HEK293T (cell line): ENCODE results near the gene SHMT2.

ENCODE experiments used
- CTCF ChIA-PET: fragments of 350-600 bp; formaldehyde crosslinking; extraction: SDS; loops from one replicate; lab custom pipeline; 2021; ENCODE audit warnings: antibody characterized with exemption, inconsistent platforms; lab: Yijun Ruan, JAX
- POLR2A ChIA-PET: fragments of 350-600 bp; formaldehyde crosslinking; extraction: SDS; loops from one replicate; lab custom pipeline; 2020; ENCODE audit warnings: antibody characterized with exemption, inconsistent platforms; lab: Yijun Ruan, JAX
- DNase-seq: peaks from one replicate; pipeline ENCODE4 v3.0.0; 2012; ENCODE audit warnings: mixed read lengths; ENCODE audit errors: extremely low spot score
- ARNT ChIP-seq: fragments of 450-650 bp; IDR thresholded peaks from 2 replicates; pipeline ENCODE4 v1.6.1; 2017; ENCODE audit warnings: mild to moderate bottlenecking
- BHLHE40 ChIP-seq: fragments of 450-650 bp; IDR thresholded peaks from 2 replicates; pipeline ENCODE4 v1.6.1; 2016; ENCODE audit warnings: mild to moderate bottlenecking, moderate library complexity, borderline replicate concordance
- CTBP1 ChIP-seq: fragments of 450-650 bp; IDR thresholded peaks from 2 replicates; pipeline ENCODE4 v1.6.1; 2016; ENCODE audit warnings: borderline replicate concordance
- ELF4 ChIP-seq: fragments of 450-650 bp; IDR thresholded peaks from 2 replicates; pipeline ENCODE4 v1.6.1; 2017; ENCODE audit warnings: antibody characterized with exemption
- FOXA1 ChIP-seq: fragments of 450-650 bp; IDR thresholded peaks from 2 replicates; pipeline ENCODE4 v1.6.1; 2016; ENCODE audit warnings: mild to moderate bottlenecking
- FOXK2 ChIP-seq: fragments of 450-650 bp; IDR thresholded peaks from 2 replicates; pipeline ENCODE4 v1.6.1; 2016; ENCODE audit warnings: mild to moderate bottlenecking
- FOXM1 ChIP-seq: fragments of 450-650 bp; IDR thresholded peaks from 2 replicates; pipeline ENCODE4 v1.6.1; 2017; ENCODE audit warnings: mild to moderate bottlenecking, borderline replicate concordance
- HDGF ChIP-seq: fragments of 450-650 bp; IDR thresholded peaks from 2 replicates; pipeline ENCODE4 v1.6.1; 2017; ENCODE audit warnings: antibody characterized with exemption, borderline replicate concordance
- L3MBTL2 ChIP-seq: fragments of 450-650 bp; conservative IDR thresholded peaks from 2 replicates; pipeline ENCODE4 v1.6.1; 2016; ENCODE audit warnings: mild to moderate bottlenecking
- LEF1 ChIP-seq: fragments of 450-650 bp; IDR thresholded peaks from 2 replicates; pipeline ENCODE4 v1.6.1; 2017; ENCODE audit warnings: mild to moderate bottlenecking, borderline replicate concordance
- NFRKB ChIP-seq: fragments of 450-650 bp; IDR thresholded peaks from 2 replicates; pipeline ENCODE4 v1.6.1; 2016; ENCODE audit warnings: mild to moderate bottlenecking, moderate library complexity
- PKNOX1 ChIP-seq: fragments of 450-650 bp; IDR thresholded peaks from 2 replicates; pipeline ENCODE4 v1.6.1; 2016
- SP1 ChIP-seq: fragments of 450-650 bp; IDR thresholded peaks from 2 replicates; pipeline ENCODE4 v1.6.1; 2017
- SUZ12 ChIP-seq: fragments of 450-650 bp; IDR thresholded peaks from 2 replicates; pipeline ENCODE4 v1.6.1; 2016; ENCODE audit warnings: mild to moderate bottlenecking
- TARDBP ChIP-seq: fragments of 450-650 bp; IDR thresholded peaks from 2 replicates; pipeline ENCODE4 v1.6.1; 2016
- ZNF384 ChIP-seq: fragments of 450-650 bp; IDR thresholded peaks from 2 replicates; pipeline ENCODE4 v1.6.1; 2016

Gene SHMT2

DNA sequence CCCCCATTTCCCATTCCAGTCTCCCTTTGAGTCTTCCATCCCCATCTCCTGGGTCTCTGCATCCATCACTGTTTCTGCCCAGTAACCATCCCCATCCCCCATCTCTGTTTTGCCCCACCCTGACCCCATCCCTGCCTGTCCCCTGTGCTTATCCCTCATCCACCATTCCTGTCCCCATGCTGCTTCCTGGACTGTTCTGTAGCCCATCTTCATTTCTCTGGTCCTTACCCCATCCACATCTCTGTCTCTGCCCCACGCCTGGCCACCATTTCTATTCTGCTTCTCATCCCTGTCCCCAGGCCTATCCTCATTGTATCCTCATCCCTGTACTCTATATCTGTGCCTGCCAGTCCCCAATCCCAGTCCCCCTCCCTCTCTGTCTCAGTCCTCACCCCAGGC, 8.7 kb upstream of the SHMT2 start:
- ChIA-PET CTCF (interaction anchor here (0.5 kb wide), 1 partner anchor 56 kb away, joined by 4 read pairs; no protein-coding TSS in a partner anchor), POLR2A (interaction anchor here (1.2 kb wide), 1 partner anchor 9 kb away, joined by 6 read pairs; the partner anchor contains the start of gene SHMT2)
- no peak for DNase-seq
- TF ChIP-seq ELF4 = no peak
- no peak for TF ChIP-seq SUZ12
- no peak for TF ChIP-seq ARNT
- no peak for TF ChIP-seq CTBP1
- TF ChIP-seq PKNOX1 = no peak
- TF ChIP-seq HDGF = no peak
- TF ChIP-seq LEF1 = no peak
- TF ChIP-seq FOXM1 = no peak
- no peak for TF ChIP-seq SP1
- no peak for TF ChIP-seq FOXA1
- TF ChIP-seq FOXK2 = no peak
- TF ChIP-seq L3MBTL2 = no peak
- TF ChIP-seq BHLHE40 = no peak
- no peak for TF ChIP-seq TARDBP

- ChIA-PET CTCF (interaction anchor here (0.5 to 1.0 kb wide), 2 partner anchors 22 to 55 kb away, joined by 3 to 4 read pairs; no protein-coding TSS in a partner anchor), POLR2A (interaction anchor here (1.2 kb wide), 1 partner anchor 8 kb away, joined by 6 read pairs; the partner anchor contains the start of gene SHMT2)
- no peak for TF ChIP-seq FOXM1
- no peak for TF ChIP-seq CTBP1
- no peak for TF ChIP-seq SUZ12
- TF ChIP-seq LEF1 = no peak
- TF ChIP-seq NFRKB = no peak
- no peak for TF ChIP-seq FOXK2
- no peak for TF ChIP-seq L3MBTL2
- no peak for TF ChIP-seq BHLHE40
- no peak for TF ChIP-seq TARDBP
- TF ChIP-seq ZNF384 = no peak
- no peak for TF ChIP-seq FOXA1
- no peak for TF ChIP-seq ELF4
- no peak for TF ChIP-seq HDGF
- DNase-seq = no peak
These were observed 8.2 kb upstream of the SHMT2 start for GRCh38 chr12:57221169-57221917.

GRCh38 chr12:57222286-57223190, 7.0 kb upstream of the SHMT2 start:
- no peak for DNase-seq
- CTCF ChIA-PET = interaction anchor here (1.0 to 1.5 kb wide), 3 partner anchors 9 to 21 kb away, joined by 3 to 6 read pairs (median 4); no protein-coding TSS in a partner anchor
- POLR2A ChIA-PET = interaction anchor here (1.0 to 1.2 kb wide), 2 partner anchors 7 to 11 kb away, joined by 4 to 6 read pairs; partner anchors contain the start of gene SHMT2
- no peak for TF ChIP-seq SUZ12
- TF ChIP-seq ZNF384 = no peak

GRCh38 chr12:57223191-57224165, 6.0 kb upstream of the SHMT2 start:
- ChIA-PET POLR2A (interaction anchor here (1.0 kb wide), 2 partner anchors 10 to 17 kb away, joined by 3 to 4 read pairs; no protein-coding TSS in a partner anchor), CTCF (interaction anchor here (0.6 to 1.5 kb wide), 4 partner anchors 10 to 257 kb away, joined by 3 to 6 read pairs (median 4); no protein-coding TSS in a partner anchor)
- DNase-seq = no peak
- no peak for TF ChIP-seq HDGF
- TF ChIP-seq SP1 = no peak
- TF ChIP-seq SUZ12 = no peak
- no peak for TF ChIP-seq CTBP1
- no peak for TF ChIP-seq FOXM1
- no peak for TF ChIP-seq FOXA1
- no peak for TF ChIP-seq PKNOX1
- no peak for TF ChIP-seq ARNT
- TF ChIP-seq TARDBP = no peak
- no peak for TF ChIP-seq ZNF384
- no peak for TF ChIP-seq FOXK2
- no peak for TF ChIP-seq NFRKB
- no peak for TF ChIP-seq L3MBTL2

GRCh38 chr12:57224278-57224972, 5.1 kb upstream of the SHMT2 start:
- TF ChIP-seq LEF1 (no peak), HDGF (no peak), FOXM1 (no peak), SUZ12 (no peak), BHLHE40 (no peak), PKNOX1 (no peak), ZNF384 (no peak), ELF4 (no peak), L3MBTL2 (no peak), NFRKB (no peak), ARNT (no peak), FOXA1 (no peak), SP1 (no peak), CTBP1 (no peak), TARDBP (no peak), FOXK2 (no peak)
- no peak for DNase-seq
- CTCF ChIA-PET = interaction anchor here (0.7 to 0.9 kb wide), 3 partner anchors 10 to 38 kb away, joined by 3 to 4 read pairs (median 4); no protein-coding TSS in a partner anchor
- POLR2A ChIA-PET = interaction anchor here (0.6 to 1.0 kb wide), 2 partner anchors 16 to 767 kb away, joined by 3 read pairs; no protein-coding TSS in a partner anchor
